ENCODE measurements around the gene ATN1.

The ATN1 gene

DNA sequence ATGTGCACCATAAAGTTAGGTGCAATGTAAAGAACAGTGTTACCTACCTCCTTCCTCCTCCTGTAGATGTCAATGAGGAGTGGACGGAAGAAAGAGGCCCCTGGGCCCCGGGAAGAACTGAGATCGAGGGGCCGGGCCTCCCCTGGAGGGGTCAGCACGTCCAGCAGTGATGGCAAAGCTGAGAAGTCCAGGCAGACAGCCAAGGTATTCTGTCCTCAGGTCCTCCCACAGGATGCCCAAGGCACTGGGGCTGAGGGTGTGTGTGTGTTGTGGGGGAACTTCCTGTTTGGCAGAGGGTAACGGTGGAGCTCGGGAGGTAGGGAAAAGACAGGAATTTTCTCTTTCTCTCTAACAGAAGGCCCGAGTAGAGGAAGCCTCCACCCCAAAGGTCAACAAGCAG lies 6.4 kb downstream of the ATN1 start:
- Histone ChIP-seq H3K4me3 (no peak overlapping the region), H3K27ac (peak overlapping the region; percentile 56 to 57)
- no peak for DNase-seq (ENCODE audit: low spot score)

DNA sequence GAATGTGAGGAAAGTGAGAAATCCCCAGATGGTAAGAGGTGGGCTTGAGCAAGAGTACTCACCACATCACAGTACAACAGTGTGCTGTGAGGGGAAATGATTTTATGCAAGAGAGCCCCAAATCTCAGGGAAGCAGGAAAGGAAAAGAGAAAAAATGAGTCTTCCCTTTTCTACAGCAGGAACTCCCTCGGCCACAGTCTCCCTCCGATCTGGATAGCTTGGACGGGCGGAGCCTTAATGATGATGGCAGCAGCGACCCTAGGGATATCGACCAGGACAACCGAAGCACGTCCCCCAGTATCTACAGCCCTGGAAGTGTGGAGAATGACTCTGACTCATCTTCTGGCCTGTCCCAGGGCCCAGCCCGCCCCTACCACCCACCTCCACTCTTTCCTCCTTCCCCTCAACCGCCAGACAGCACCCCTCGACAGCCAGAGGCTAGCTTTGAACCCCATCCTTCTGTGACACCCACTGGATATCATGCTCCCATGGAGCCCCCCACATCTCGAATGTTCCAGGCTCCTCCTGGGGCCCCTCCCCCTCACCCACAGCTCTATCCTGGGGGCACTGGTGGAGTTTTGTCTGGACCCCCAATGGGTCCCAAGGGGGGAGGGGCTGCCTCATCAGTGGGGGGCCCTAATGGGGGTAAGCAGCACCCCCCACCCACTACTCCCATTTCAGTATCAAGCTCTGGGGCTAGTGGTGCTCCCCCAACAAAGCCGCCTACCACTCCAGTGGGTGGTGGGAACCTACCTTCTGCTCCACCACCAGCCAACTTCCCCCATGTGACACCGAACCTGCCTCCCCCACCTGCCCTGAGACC lies 7.8 kb downstream of the ATN1 start:
- TF ChIP-seq, protein P1, sequence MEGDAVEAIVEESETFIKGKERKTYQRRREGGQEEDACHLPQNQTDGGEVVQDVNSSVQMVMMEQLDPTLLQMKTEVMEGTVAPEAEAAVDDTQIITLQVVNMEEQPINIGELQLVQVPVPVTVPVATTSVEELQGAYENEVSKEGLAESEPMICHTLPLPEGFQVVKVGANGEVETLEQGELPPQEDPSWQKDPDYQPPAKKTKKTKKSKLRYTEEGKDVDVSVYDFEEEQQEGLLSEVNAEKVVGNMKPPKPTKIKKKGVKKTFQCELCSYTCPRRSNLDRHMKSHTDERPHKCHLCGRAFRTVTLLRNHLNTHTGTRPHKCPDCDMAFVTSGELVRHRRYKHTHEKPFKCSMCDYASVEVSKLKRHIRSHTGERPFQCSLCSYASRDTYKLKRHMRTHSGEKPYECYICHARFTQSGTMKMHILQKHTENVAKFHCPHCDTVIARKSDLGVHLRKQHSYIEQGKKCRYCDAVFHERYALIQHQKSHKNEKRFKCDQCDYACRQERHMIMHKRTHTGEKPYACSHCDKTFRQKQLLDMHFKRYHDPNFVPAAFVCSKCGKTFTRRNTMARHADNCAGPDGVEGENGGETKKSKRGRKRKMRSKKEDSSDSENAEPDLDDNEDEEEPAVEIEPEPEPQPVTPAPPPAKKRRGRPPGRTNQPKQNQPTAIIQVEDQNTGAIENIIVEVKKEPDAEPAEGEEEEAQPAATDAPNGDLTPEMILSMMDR (IDR thresholded peaks at IDR 0.05), result no peak
- Histone ChIP-seq H3K4me3 (no peak overlapping the region), H3K27ac (peak overlapping the region in 1 of 2 donors; percentile 95)
- no peak for DNase-seq (ENCODE audit: low spot score)

More for the DNA sequence above, 6.4 kb downstream of the ATN1 start:
- TF ChIP-seq, protein P1 (IDR thresholded peaks at IDR 0.05), result no peak

DNA sequence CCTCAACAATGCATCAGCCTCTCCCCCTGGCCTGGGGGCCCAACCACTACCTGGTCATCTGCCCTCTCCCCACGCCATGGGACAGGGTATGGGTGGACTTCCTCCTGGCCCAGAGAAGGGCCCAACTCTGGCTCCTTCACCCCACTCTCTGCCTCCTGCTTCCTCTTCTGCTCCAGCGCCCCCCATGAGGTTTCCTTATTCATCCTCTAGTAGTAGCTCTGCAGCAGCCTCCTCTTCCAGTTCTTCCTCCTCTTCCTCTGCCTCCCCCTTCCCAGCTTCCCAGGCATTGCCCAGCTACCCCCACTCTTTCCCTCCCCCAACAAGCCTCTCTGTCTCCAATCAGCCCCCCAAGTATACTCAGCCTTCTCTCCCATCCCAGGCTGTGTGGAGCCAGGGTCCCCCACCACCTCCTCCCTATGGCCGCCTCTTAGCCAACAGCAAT lies 8.5 kb downstream of the ATN1 start:
- Histone ChIP-seq H3K27ac (peak overlapping the region; percentile 92 to 95), H3K4me3 (no peak overlapping the region)
- no peak for DNase-seq (ENCODE audit: low spot score)
- TF ChIP-seq, protein P1 (IDR thresholded peaks at IDR 0.05), result no peak

DNA sequence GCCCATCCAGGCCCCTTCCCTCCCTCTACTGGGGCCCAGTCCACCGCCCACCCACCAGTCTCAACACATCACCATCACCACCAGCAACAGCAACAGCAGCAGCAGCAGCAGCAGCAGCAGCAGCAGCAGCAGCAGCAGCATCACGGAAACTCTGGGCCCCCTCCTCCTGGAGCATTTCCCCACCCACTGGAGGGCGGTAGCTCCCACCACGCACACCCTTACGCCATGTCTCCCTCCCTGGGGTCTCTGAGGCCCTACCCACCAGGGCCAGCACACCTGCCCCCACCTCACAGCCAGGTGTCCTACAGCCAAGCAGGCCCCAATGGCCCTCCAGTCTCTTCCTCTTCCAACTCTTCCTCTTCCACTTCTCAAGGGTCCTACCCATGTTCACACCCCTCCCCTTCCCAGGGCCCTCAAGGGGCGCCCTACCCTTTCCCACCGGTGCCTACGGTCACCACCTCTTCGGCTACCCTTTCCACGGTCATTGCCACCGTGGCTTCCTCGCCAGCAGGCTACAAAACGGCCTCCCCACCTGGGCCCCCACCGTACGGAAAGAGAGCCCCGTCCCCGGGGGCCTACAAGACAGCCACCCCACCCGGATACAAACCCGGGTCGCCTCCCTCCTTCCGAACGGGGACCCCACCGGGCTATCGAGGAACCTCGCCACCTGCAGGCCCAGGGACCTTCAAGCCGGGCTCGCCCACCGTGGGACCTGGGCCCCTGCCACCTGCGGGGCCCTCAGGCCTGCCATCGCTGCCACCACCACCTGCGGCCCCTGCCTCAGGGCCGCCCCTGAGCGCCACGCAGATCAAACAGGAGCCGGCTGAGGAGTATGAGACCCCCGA lies 9.1 kb downstream of the ATN1 start:
- TF ChIP-seq, protein P1 (IDR thresholded peaks at IDR 0.05), result no peak
- Histone ChIP-seq H3K27ac (peak overlapping the region; percentile 92 to 95), H3K4me3 (peak overlapping the region; percentile 89)
- DNase-seq (ENCODE audit: low spot score), result no peak

DNA sequence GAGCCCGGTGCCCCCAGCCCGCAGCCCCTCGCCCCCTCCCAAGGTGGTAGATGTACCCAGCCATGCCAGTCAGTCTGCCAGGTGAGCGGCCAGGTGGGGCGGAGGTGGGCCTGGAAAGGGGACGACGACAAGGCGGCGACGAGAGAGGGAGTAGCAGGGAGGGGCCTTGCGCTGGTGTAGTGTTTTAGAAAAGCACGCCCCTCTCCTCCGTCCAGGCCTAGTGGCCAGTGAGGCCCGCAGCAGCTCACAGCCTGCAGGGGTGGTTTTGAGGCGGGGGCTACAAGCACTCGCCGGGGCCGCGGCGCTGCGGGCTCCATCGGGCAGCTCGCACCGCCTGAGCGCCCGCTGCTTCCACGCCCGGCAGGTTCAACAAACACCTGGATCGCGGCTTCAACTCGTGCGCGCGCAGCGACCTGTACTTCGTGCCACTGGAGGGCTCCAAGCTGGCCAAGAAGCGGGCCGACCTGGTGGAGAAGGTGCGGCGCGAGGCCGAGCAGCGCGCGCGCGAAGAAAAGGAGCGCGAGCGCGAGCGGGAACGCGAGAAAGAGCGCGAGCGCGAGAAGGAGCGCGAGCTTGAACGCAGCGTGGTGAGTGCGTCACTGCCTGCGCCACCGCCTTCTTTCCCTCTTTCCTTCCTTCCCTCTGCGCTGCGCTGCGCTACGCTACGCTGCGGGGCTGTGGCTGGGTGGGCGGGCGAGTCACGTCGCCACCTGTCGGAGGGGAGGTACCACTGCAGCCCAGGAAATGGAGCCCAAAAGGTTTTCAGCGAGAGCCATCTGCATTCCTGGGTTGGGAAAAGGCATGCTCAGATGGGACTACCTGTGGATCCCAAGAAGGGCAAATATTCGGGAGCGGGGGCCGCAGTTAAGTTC lies 10.0 kb downstream of the ATN1 start:
- peak; percentile 95 for DNase-seq (ENCODE audit: low spot score)
- TF ChIP-seq, protein P1 (IDR thresholded peaks at IDR 0.05), result peak; percentile 95
- peak overlapping the region; percentile 89 for H3K4me3 ChIP-seq
- H3K27ac ChIP-seq, result peak overlapping the region; percentile 92 to 95

DNA sequence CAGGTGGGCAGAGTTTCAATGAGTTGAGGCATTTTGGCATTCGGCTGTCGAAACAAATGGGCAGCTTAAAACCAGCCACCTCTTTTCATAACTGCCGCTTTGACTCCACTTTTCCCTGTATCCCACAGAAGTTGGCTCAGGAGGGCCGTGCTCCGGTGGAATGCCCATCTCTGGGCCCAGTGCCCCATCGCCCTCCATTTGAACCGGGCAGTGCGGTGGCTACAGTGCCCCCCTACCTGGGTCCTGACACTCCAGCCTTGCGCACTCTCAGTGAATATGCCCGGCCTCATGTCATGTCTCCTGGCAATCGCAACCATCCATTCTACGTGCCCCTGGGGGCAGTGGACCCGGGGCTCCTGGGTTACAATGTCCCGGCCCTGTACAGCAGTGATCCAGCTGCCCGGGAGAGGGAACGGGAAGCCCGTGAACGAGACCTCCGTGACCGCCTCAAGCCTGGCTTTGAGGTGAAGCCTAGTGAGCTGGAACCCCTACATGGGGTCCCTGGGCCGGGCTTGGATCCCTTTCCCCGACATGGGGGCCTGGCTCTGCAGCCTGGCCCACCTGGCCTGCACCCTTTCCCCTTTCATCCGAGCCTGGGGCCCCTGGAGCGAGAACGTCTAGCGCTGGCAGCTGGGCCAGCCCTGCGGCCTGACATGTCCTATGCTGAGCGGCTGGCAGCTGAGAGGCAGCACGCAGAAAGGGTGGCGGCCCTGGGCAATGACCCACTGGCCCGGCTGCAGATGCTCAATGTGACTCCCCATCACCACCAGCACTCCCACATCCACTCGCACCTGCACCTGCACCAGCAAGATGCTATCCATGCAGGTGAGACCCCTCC lies 10.8 kb downstream of the ATN1 start:
- DNase-seq (ENCODE audit: low spot score), result no peak
- Histone ChIP-seq H3K4me3 (peak overlapping the region; percentile 89), H3K27ac (peak overlapping the region; percentile 92 to 95)
- TF ChIP-seq, protein P1 (IDR thresholded peaks at IDR 0.05), result no peak

All from coronary artery (tissue), 2 donors.